Loucy (cell line): ENCODE measurements around the gene ZYX.

Experiments
- H2AFZ ChIP-seq: fragments of 200-600 bp; sonication (generic); 2 replicates; pipeline ENCODE4 v1.6.0; 2016; ENCODE audit warnings: antibody characterized with exemption, mild to moderate bottlenecking, low read length, moderate library complexity
- H3F3A ChIP-seq: fragments of 200-600 bp; 2 replicates; pipeline ENCODE4 v1.6.0; 2016; ENCODE audit warnings: antibody characterized with exemption, low read depth, mild to moderate bottlenecking
- H3K27me3 ChIP-seq: fragments of 200-600 bp; sonication (generic); 2 replicates; pipeline ENCODE4 v1.6.1; 2014; ENCODE audit warnings: low read length, mild to moderate bottlenecking; ENCODE audit not compliant: insufficient read depth, poor library complexity, severe bottlenecking
- H3K36me3 ChIP-seq: fragments of 200-600 bp; sonication (generic); 2 replicates; pipeline ENCODE4 v1.6.1; 2016; ENCODE audit warnings: low read length; ENCODE audit not compliant: insufficient read depth
- H3K4me1 ChIP-seq: fragments of 200-600 bp; sonication (generic); 2 replicates; pipeline ENCODE4 v1.5.1; 2014; ENCODE audit warnings: low read length, mild to moderate bottlenecking; ENCODE audit not compliant: insufficient read depth, poor library complexity, severe bottlenecking
- H3K4me2 ChIP-seq: fragments of 200-600 bp; sonication (generic); 2 replicates; pipeline ENCODE4 v1.6.0; 2014; ENCODE audit warnings: antibody characterized with exemption, low read length, low read depth, mild to moderate bottlenecking; ENCODE audit not compliant: poor library complexity, severe bottlenecking
- H3K4me3 ChIP-seq: fragments of 200-600 bp; sonication (generic); 2 replicates; pipeline ENCODE4 v1.5.1; 2014; ENCODE audit warnings: low read length, mild to moderate bottlenecking, mixed read lengths; ENCODE audit not compliant: poor library complexity, severe bottlenecking
- H3K79me2 ChIP-seq: fragments of 200-600 bp; sonication (generic); 2 replicates; pipeline ENCODE4 v1.6.1; 2014; ENCODE audit warnings: low read length; ENCODE audit not compliant: insufficient read depth
- H3K9ac ChIP-seq: fragments of 200-600 bp; sonication (generic); 2 replicates; pipeline ENCODE4 v1.6.0; 2014; ENCODE audit warnings: mild to moderate bottlenecking, low read depth, low read length, moderate library complexity; ENCODE audit not compliant: poor library complexity, severe bottlenecking
- H3K9me2 ChIP-seq: fragments of 200-600 bp; sonication (generic); replicated peaks from 2 replicates; pipeline ENCODE4 v1.6.1; 2016; ENCODE audit warnings: low read depth, low read length, mixed read lengths
- H3K9me3 ChIP-seq: fragments of 200-600 bp; sonication (generic); 2 replicates; pipeline ENCODE4 v1.6.1; 2014; ENCODE audit warnings: mild to moderate bottlenecking, antibody characterized with exemption, low read length, low read depth; ENCODE audit not compliant: insufficient read depth
- H4K20me1 ChIP-seq: fragments of 200-600 bp; sonication (generic); 2 replicates; pipeline ENCODE4 v1.6.0; 2014; ENCODE audit warnings: antibody characterized with exemption, low read length, mild to moderate bottlenecking; ENCODE audit not compliant: insufficient read depth, poor library complexity, severe bottlenecking
- CTCF ChIP-seq: fragments of 200-600 bp; sonication (generic); conservative IDR thresholded peaks from 2 replicates; pipeline ENCODE4 v1.5.1; 2014; ENCODE audit warnings: mild to moderate bottlenecking, antibody characterized with exemption, low read length
- EZH2phosphoT487 ChIP-seq: fragments of 200-600 bp; IDR thresholded peaks from 2 replicates; pipeline ENCODE4 v1.6.1; 2018; ENCODE audit warnings: antibody characterized with exemption, mild to moderate bottlenecking, moderate library complexity, borderline replicate concordance

Gene ZYX

DNA sequence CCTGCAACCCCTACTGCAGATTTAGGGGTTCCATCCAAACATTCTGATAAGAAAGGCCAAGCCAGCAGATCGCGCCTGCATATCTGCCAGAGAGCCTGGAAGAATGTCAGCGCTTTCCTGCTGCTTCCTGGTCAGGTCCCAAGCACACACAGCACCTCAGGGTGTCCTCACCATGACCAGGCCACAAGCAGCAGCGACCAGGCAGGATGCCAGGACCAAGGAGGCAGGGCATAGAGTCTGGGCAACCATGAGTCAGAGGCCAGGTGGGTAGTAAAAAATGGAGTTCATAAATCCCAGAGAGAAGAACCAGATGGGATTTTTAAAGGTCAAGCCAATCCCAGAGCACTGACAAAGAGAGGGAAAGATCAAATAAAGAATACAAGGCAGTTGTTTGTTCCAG, 13.2 kb upstream of the ZYX start:
- peaks cover 41% of the 10 kb centered on the region for H3K4me1 ChIP-seq
- no peak overlapping the region for H3K9ac ChIP-seq
- no peaks in the 10 kb centered on the region for H3K27me3 ChIP-seq
- no peak overlapping the region for H3K4me3 ChIP-seq
- H3K4me2 ChIP-seq = no peak overlapping the region
- H3K36me3 ChIP-seq = no peaks in the 10 kb centered on the region
- no peak overlapping the region for H2AFZ ChIP-seq
- H3K9me3 ChIP-seq = no peaks in the 10 kb centered on the region
- no peaks in the 10 kb centered on the region for H3K9me2 ChIP-seq
- H3F3A ChIP-seq = no peaks in the 10 kb centered on the region
- H4K20me1 ChIP-seq = no peaks in the 10 kb centered on the region
- TF ChIP-seq EZH2phosphoT487 (no peak), CTCF (no peak)
- no peaks in the 10 kb centered on the region for H3K79me2 ChIP-seq

- no peaks in the 10 kb centered on the region for H4K20me1 ChIP-seq
- no peaks in the 10 kb centered on the region for H3K36me3 ChIP-seq
- H3K4me3 ChIP-seq = no peak overlapping the region
- H3K9me2 ChIP-seq = no peaks in the 10 kb centered on the region
- TF ChIP-seq CTCF (no peak), EZH2phosphoT487 (no peak)
- H3K79me2 ChIP-seq = no peaks in the 10 kb centered on the region
- H3K9me3 ChIP-seq = no peaks in the 10 kb centered on the region
- H2AFZ ChIP-seq = no peak overlapping the region
- H3K27me3 ChIP-seq = no peaks in the 10 kb centered on the region
- no peaks in the 10 kb centered on the region for H3F3A ChIP-seq
- peaks cover 39% of the 10 kb centered on the region for H3K4me1 ChIP-seq
- no peak overlapping the region for H3K4me2 ChIP-seq
- no peak overlapping the region for H3K9ac ChIP-seq
These were observed 12.8 kb upstream of the ZYX start for GRCh38 chr7:143368387-143368786.

DNA sequence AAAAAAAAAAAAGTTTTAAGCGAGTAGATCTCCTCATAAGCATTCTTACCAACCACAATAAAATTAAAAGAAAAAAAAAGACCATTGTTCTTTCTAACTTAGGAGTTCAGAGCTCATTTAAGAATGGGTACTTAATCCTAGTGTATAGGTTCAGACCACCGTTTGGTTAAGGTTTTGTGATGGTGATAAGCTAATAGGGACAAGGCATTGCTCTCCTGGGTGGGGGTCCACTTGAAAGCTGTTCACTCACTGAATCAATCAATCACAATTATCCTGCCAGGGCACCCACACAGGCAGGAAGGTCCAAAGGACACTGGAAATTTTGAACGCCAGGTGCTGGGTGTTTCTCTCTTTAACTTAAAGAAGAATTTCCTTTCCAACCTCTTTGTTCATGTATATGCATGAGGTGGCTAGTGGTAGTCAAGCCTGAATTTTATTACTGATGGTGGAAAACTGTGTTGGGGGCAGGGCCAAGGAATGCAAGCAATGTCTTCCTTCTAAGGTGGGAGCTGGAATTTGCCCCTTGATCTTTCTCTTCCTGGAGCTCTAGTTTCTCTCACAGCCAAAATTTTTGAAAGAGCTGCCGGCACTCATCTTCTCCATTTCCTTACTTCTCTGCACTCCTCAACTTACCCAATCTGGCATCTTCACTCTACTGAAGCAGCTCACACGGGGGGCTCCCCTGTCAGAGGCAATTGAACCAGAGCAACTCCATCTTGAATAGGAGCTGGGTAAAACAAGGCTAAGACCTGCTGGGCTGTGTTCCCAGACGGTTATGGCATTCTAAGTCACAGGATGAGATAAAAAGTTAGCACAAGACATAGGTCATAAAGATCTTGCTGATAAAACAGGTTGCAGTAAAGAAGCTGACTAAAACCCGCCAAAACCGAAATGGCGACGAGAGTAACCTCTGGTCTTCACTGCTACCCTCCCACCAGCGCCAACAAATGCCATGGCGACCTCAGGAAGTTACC, 11.2 kb upstream of the ZYX start:
- TF ChIP-seq CTCF = no peak
- TF ChIP-seq EZH2phosphoT487 = no peak
- Histone ChIP-seq H2AFZ (peak overlapping the region; percentile 13; the same call in 1 of the 2 replicates), H3K9me3 (no peaks in the 10 kb centered on the region), H3K27me3 (no peaks in the 10 kb centered on the region), H3K79me2 (no peaks in the 10 kb centered on the region), H3F3A (peaks cover 3% of the 10 kb centered on the region; the same call in 1 of the 2 replicates), H3K9ac (no peak overlapping the region), H3K4me1 (peaks cover 48% of the 10 kb centered on the region), H3K4me2 (peak overlapping the region; percentile 18), H4K20me1 (no peaks in the 10 kb centered on the region), H3K9me2 (no peaks in the 10 kb centered on the region), H3K4me3 (no peak overlapping the region), H3K36me3 (no peaks in the 10 kb centered on the region)
